K562 (cell line): ENCODE measurements around the gene KIF5A. TPM values are rescaled to one million over a fixed set of nuclear protein-coding genes. Genes with fewer than 3 reads are reported as not detected.

Experiments
- ETV5 ChIP-seq: sonication (generic); formaldehyde crosslinking; IDR thresholded peaks from 2 replicates; pipeline ENCODE4 v1.4.0; 2020; ENCODE audit warnings: low read depth, mild to moderate bottlenecking, missing genetic modification reagents
- POLR2G ChIP-seq: fragments of 200-400 bp; formaldehyde crosslinking; IDR thresholded peaks from 2 replicates; pipeline ENCODE4 v1.6.1; 2017; ENCODE audit warnings: low read depth, mild to moderate bottlenecking, antibody characterized with exemption, low read length, moderate library complexity
- PURB ChIP-seq: sonication (generic); formaldehyde crosslinking; IDR thresholded peaks from 2 replicates; pipeline ENCODE4 v1.9.0; 2021; ENCODE audit warnings: low read depth, mild to moderate bottlenecking, missing genetic modification reagents
- RUNX1 ChIP-seq: sonication (generic); IDR thresholded peaks from 2 replicates; pipeline ENCODE4 v1.6.1; 2016; ENCODE audit warnings: antibody characterized with exemption, low read depth
- ZNF232 ChIP-seq: sonication (generic); formaldehyde crosslinking; IDR thresholded peaks from 2 replicates; pipeline ENCODE4 v1.8.0; 2022; ENCODE audit warnings: mild to moderate bottlenecking, missing genetic modification reagents
- ZNF384 ChIP-seq: IDR thresholded peaks from 2 replicates; pipeline ENCODE4 v1.6.1; 2012; ENCODE audit warnings: low read depth, low read length, improper control_type of control experiment
- polyA plus RNA-seq, 8 experiments: library from polyadenylated mRNA; depleted of rRNA in 4 of 8; stranded (reverse) in 5 of 8; unstranded in 3 of 8; fragments of >200 nt; fragmentation: Nextera tagmentation in 2 of 8; fragmentation: Illumina TruSeq in 1 of 8; extraction: Ambion mirVana in 2 of 8; extraction: Trizol in 1 of 8; gene quantifications; 2 replicates each; pipeline versions ENCODE4 v1.2.1 to v1.2.3, GENCODE V29; 2011 to 2014; ENCODE audit warnings: inconsistent platforms in 1 of 8, missing spikeins in 1 of 8
- total RNA-seq, 7 experiments: library from RNA; depleted of rRNA in 6 of 7; stranded (reverse); fragments of >200 nt in 6 of 7; fragmentation: Illumina TruSeq in 2 of 7; extraction: Trizol in 2 of 7; gene quantifications; 2 replicates each; pipeline versions ENCODE4 v1.2.1 to v1.2.3, GENCODE V29; 2011 to 2021; ENCODE audit warnings: low replicate concordance in 1 of 7
- TF ChIP-seq, protein P1 (sequence below), 2 experiments: fragments of 450-650 bp; IDR thresholded peaks; 2 replicates each; pipeline ENCODE4 v1.6.1; 2016; ENCODE audit warnings: mild to moderate bottlenecking in 2 of 2, borderline replicate concordance in 1 of 2, low read depth in 1 of 2, moderate library complexity in 1 of 2
- TF ChIP-seq, protein P2 (sequence below): fragments of 450-650 bp; IDR thresholded peaks from 2 replicates; pipeline ENCODE4 v1.6.1; 2016; ENCODE audit warnings: mild to moderate bottlenecking
- TF ChIP-seq, protein P3 (sequence below): fragments of 250-450 bp; sonication (Bioruptor Pico); IDR thresholded peaks from 2 replicates; pipeline ENCODE4 v1.5.0; 2021
- TF ChIP-seq, protein P4 (sequence below), 2 experiments: fragments of 450-650 bp; conservative IDR thresholded peaks; 2 replicates each; pipeline ENCODE4 v1.6.1; 2017; ENCODE audit warnings: mild to moderate bottlenecking in 2 of 2, moderate library complexity in 2 of 2

The KIF5A gene
- total and polyA plus RNA-seq, 9 of the 15 experiments (the other 6 are each of a cell fraction or from before 2014, with no cell fraction given): 3.4 to 17.7 (median 8.0) TPM

DNA sequence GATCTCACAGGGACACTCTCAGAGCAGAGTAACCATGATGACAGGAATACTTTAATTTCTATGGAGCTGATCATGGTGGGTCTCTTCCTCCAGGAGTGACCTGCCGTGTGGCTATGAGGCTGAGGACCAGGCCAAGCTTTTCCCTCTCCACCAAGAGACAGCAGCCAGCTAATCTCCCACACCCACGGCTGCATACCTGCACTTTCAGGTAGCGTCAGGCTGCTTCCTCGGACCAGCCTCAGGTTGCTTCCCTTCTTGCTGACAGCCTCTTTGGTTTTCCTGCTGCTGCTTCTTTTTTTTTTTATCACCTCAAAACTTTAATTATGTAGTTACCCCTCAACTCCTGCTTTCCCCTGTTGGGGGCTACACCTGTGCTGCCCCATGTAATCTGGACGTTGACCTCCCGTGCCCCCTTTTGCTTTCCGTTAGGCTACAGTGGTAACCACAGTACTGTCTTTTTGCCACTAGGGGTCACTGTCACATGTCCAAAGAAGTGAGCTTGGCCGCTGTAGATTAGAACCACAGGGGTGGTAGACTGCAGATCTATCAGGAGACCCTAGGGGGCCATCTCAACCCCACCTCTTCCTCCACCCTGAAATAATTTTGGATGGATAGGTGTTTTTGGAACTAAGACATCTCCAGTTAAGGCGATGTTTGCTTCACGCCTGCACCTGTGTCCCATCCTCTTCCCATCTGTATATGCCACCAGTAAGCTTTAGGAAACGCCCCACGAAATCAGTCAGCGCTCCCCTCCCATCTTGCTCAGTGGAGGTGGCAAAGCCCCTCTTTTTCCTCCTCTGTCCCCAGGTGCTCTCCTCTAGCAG, 33.4 kb downstream of the KIF5A start (continued):
- TF ChIP-seq, protein P1, sequence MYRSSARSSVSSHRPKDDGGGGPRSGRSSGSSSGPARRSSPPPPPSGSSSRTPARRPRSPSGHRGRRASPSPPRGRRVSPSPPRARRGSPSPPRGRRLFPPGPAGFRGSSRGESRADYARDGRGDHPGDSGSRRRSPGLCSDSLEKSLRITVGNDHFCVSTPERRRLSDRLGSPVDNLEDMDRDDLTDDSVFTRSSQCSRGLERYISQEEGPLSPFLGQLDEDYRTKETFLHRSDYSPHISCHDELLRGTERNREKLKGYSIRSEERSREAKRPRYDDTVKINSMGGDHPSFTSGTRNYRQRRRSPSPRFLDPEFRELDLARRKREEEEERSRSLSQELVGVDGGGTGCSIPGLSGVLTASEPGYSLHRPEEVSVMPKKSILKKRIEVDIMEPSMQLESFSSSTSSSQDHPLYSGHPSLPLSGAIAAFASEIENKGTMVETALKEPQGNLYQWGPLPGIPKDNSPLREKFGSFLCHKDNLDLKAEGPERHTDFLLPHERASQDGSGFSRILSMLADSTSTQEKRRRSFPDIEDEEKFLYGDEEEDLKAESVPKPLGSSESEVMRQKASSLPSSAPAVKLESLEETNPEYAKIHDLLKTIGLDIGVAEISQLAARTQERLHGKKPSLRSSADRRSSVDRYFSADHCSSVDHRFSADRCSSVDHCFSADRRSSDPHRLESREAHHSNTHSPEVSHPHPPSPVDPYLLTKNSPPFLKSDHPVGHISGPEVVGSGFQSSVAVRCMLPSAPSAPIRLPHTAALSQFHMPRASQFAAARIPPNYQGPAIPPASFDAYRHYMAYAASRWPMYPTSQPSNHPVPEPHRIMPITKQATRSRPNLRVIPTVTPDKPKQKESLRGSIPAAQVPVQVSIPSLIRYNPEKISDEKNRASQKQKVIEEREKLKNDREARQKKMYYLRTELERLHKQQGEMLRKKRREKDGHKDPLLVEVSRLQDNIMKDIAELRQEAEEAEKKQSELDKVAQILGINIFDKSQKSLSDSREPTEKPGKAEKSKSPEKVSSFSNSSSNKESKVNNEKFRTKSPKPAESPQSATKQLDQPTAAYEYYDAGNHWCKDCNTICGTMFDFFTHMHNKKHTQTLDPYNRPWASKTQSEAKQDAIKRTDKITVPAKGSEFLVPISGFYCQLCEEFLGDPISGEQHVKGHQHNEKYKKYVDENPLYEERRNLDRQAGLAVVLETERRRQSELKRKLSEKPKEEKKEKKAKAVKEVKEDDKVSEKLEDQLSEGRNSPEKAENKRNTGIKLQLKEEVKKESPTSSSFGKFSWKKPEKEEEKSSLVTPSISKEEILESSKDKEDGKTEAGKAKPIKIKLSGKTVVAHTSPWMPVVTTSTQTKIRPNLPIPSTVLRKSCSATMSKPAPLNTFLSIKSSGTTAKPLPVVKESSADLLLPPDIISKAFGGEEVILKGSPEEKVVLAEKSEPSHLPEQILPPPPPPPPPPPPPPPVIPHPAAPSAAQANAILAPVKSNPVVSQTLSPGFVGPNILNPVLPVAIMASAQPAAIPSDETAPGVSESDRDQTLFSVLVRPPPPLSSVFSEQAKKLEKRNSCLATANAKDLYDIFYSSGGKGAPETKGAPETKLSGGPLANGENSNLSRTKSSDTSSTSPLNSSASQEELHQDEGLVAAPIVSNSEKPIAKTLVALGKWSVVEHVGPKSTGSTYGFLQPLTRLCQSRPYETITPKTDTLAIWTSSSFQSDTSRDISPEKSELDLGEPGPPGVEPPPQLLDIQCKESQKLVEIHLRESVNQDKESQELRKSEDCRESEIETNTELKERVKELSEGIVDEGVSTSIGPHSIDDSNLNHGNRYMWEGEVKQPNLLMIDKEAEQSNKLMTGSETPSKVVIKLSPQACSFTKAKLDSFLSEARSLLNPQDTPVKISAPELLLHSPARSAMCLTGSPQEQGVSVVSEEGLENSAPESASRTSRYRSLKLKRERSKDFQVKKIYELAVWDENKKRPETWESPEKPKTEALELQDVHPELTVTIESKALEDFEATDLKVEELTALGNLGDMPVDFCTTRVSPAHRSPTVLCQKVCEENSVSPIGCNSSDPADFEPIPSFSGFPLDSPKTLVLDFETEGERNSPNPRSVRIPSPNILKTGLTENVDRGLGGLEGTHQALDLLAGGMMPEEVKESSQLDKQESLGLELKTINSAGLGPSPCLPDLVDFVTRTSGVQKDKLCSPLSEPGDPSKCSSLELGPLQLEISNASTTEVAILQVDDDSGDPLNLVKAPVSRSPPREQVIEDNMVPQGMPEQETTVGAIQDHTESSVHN (IDR thresholded peaks at IDR 0.05; ENCODE audit: borderline replicate concordance in 1 of 2, low read depth in 1 of 2): no peak
- TF ChIP-seq POLR2G (no peak), PURB (no peak), ETV5 (CRISPR knock-in tag) (no peak), RUNX1 (0 out of 2 replicates have a peak, but pooled peaks have one; percentile 13), ZNF384 (0 out of 2 replicates have a peak, but pooled peaks have one; percentile 7), ZNF232 (CRISPR knock-in tag) (no peak)
- TF ChIP-seq, protein P2, sequence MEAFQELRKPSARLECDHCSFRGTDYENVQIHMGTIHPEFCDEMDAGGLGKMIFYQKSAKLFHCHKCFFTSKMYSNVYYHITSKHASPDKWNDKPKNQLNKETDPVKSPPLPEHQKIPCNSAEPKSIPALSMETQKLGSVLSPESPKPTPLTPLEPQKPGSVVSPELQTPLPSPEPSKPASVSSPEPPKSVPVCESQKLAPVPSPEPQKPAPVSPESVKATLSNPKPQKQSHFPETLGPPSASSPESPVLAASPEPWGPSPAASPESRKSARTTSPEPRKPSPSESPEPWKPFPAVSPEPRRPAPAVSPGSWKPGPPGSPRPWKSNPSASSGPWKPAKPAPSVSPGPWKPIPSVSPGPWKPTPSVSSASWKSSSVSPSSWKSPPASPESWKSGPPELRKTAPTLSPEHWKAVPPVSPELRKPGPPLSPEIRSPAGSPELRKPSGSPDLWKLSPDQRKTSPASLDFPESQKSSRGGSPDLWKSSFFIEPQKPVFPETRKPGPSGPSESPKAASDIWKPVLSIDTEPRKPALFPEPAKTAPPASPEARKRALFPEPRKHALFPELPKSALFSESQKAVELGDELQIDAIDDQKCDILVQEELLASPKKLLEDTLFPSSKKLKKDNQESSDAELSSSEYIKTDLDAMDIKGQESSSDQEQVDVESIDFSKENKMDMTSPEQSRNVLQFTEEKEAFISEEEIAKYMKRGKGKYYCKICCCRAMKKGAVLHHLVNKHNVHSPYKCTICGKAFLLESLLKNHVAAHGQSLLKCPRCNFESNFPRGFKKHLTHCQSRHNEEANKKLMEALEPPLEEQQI: no peak
- TF ChIP-seq, protein P3, sequence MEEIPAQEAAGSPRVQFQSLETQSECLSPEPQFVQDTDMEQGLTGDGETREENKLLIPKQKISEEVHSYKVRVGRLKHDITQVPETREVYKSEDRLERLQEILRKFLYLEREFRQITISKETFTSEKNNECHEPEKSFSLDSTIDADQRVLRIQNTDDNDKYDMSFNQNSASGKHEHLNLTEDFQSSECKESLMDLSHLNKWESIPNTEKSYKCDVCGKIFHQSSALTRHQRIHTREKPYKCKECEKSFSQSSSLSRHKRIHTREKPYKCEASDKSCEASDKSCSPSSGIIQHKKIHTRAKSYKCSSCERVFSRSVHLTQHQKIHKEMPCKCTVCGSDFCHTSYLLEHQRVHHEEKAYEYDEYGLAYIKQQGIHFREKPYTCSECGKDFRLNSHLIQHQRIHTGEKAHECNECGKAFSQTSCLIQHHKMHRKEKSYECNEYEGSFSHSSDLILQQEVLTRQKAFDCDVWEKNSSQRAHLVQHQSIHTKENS (CRISPR knock-in tag): no peak
- TF ChIP-seq, protein P4, sequence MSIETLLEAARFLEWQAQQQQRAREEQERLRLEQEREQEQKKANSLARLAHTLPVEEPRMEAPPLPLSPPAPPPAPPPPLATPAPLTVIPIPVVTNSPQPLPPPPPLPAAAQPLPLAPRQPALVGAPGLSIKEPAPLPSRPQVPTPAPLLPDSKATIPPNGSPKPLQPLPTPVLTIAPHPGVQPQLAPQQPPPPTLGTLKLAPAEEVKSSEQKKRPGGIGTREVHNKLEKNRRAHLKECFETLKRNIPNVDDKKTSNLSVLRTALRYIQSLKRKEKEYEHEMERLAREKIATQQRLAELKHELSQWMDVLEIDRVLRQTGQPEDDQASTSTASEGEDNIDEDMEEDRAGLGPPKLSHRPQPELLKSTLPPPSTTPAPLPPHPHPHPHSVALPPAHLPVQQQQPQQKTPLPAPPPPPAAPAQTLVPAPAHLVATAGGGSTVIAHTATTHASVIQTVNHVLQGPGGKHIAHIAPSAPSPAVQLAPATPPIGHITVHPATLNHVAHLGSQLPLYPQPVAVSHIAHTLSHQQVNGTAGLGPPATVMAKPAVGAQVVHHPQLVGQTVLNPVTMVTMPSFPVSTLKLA (conservative IDR thresholded peaks at IDR 0.05): peak in 1 of 2 experiments; percentile 35; a peak in 1 of 4 replicates
